ENCODE data around the gene PDE2A. TPM values are rescaled to one million over a fixed set of nuclear protein-coding genes. Genes with fewer than 3 reads are reported as not detected.

Gene PDE2A
- total RNA-seq, 1 experiment from 2014 or later, result 0.58 TPM

- ChIA-PET CTCF (no interaction called here), POLR2A (ENCODE audit: low non-redundant PET) (no interaction called here)
- no peaks in the 10 kb centered on the region for H3K4me1 ChIP-seq (ENCODE audit: insufficient read depth, low read length, poor library complexity, severe bottlenecking)
- peaks cover 42% of the 10 kb centered on the region for H3K27me3 ChIP-seq (replicated peaks; ENCODE audit: insufficient read depth, low read depth, low read length, poor library complexity)
- no peak for DNase-seq (ENCODE audit: low spot score)
- peaks cover 1% of the 10 kb centered on the region for H3K36me3 ChIP-seq (ENCODE audit: insufficient read depth, low read length, poor library complexity, severe bottlenecking)
- H3K27ac ChIP-seq (ENCODE audit: low read depth, low read length, poor library complexity, severe bottlenecking), result no peak overlapping the region
- intact Hi-C loops (cut with micrococcal nuclease; ENCODE audit: unreplicated experiment), result no loop called here
- TF ChIP-seq EZH2 (IDR thresholded peaks at IDR 0.05; ENCODE audit: borderline replicate concordance, low read depth, low read length, poor library complexity, severe bottlenecking) (no peak), CTCF (conservative IDR thresholded peaks at IDR 0.05; ENCODE audit: low read depth, low read length) (no peak)
- H3K4me3 ChIP-seq (ENCODE audit: low read depth, low read length, poor library complexity, severe bottlenecking), result no peak overlapping the region
- no TSS peak for BruUV-seq (replicated peaks)
- H3K9me3 ChIP-seq (ENCODE audit: low read depth, low read length, poor library complexity, severe bottlenecking), result no peaks in the 10 kb centered on the region
These were observed 4.3 kb upstream of the PDE2A start for GRCh38 chr11:72678524-72678923.

- Histone ChIP-seq H3K27me3 (replicated peaks; ENCODE audit: insufficient read depth, low read depth, low read length, poor library complexity) (peaks cover 47% of the 10 kb centered on the region), H3K27ac (ENCODE audit: low read depth, low read length, poor library complexity, severe bottlenecking) (no peak overlapping the region), H3K4me3 (ENCODE audit: low read depth, low read length, poor library complexity, severe bottlenecking) (no peak overlapping the region), H3K36me3 (ENCODE audit: insufficient read depth, low read length, poor library complexity, severe bottlenecking) (no peaks in the 10 kb centered on the region), H3K4me1 (ENCODE audit: insufficient read depth, low read length, poor library complexity, severe bottlenecking) (no peaks in the 10 kb centered on the region), H3K9me3 (ENCODE audit: low read depth, low read length, poor library complexity, severe bottlenecking) (no peaks in the 10 kb centered on the region)
- intact Hi-C loops (cut with micrococcal nuclease; ENCODE audit: unreplicated experiment), result no loop called here
- ChIA-PET CTCF (no interaction called here), POLR2A (ENCODE audit: low non-redundant PET) (no interaction called here)
- no peak for TF ChIP-seq EZH2 (IDR thresholded peaks at IDR 0.05; ENCODE audit: borderline replicate concordance, low read depth, low read length, poor library complexity, severe bottlenecking)
- no peak for TF ChIP-seq CTCF (conservative IDR thresholded peaks at IDR 0.05; ENCODE audit: low read depth, low read length)
- BruUV-seq (replicated peaks), result no TSS peak
- DNase-seq (ENCODE audit: low spot score), result peak; percentile 72
These were observed 2.7 kb upstream of the PDE2A start for GRCh38 chr11:72676861-72677341.

GRCh38 chr11:72675221-72675620, 999 bp upstream of the PDE2A start:
- intact Hi-C loops (cut with micrococcal nuclease; ENCODE audit: unreplicated experiment), result no loop called here
- Histone ChIP-seq H3K27me3 (replicated peaks; ENCODE audit: insufficient read depth, low read depth, low read length, poor library complexity) (peaks cover 47% of the 10 kb centered on the region), H3K4me1 (ENCODE audit: insufficient read depth, low read length, poor library complexity, severe bottlenecking) (peaks cover 3% of the 10 kb centered on the region), H3K9me3 (ENCODE audit: low read depth, low read length, poor library complexity, severe bottlenecking) (no peaks in the 10 kb centered on the region), H3K4me3 (ENCODE audit: low read depth, low read length, poor library complexity, severe bottlenecking) (no peak overlapping the region), H3K36me3 (ENCODE audit: insufficient read depth, low read length, poor library complexity, severe bottlenecking) (no peaks in the 10 kb centered on the region), H3K27ac (ENCODE audit: low read depth, low read length, poor library complexity, severe bottlenecking) (no peak overlapping the region)
- TF ChIP-seq CTCF (conservative IDR thresholded peaks at IDR 0.05; ENCODE audit: low read depth, low read length) (no peak), EZH2 (IDR thresholded peaks at IDR 0.05; ENCODE audit: borderline replicate concordance, low read depth, low read length, poor library complexity, severe bottlenecking) (no peak)
- POLR2A ChIA-PET (ENCODE audit: low non-redundant PET), result no interaction called here
- no peak for DNase-seq (ENCODE audit: low spot score)
- no TSS peak for BruUV-seq (replicated peaks)
- CTCF ChIA-PET, result interaction anchor here (0.6 to 1.6 kb wide), 2 partner anchors 9 to 645 kb away, joined by 6 to 7 read pairs; no protein-coding TSS in a partner anchor
